DOHH2 (cell line): Measurements from ENCODE around the gene SH3RF3.

Source experiments
- H3F3A ChIP-seq: fragments of 200-600 bp; sonication (generic), shearing (Covaris generic); 2 replicates; pipeline ENCODE4 v1.6.0; 2016; ENCODE audit warnings: antibody characterized with exemption, mild to moderate bottlenecking; ENCODE audit not compliant: control insufficient read depth, insufficient read depth
- H3K27ac ChIP-seq: fragments of 200-600 bp; sonication (generic); 2 replicates; pipeline ENCODE4 v1.5.1; 2014; ENCODE audit warnings: low read depth, mild to moderate bottlenecking, low read length, moderate library complexity
- H3K27me3 ChIP-seq: fragments of 200-600 bp; sonication (generic); 2 replicates; pipeline ENCODE4 v1.6.1; 2014; ENCODE audit warnings: mild to moderate bottlenecking, low read length, mixed read lengths; ENCODE audit not compliant: control insufficient read depth
- H3K36me3 ChIP-seq: fragments of 200-600 bp; sonication (generic); 2 replicates; pipeline ENCODE4 v1.6.1; 2014; ENCODE audit warnings: mild to moderate bottlenecking, low read length, moderate library complexity, mixed read lengths; ENCODE audit not compliant: control insufficient read depth
- H3K4me1 ChIP-seq: fragments of 200-600 bp; sonication (generic); 2 replicates; pipeline ENCODE4 v1.6.1; 2014; ENCODE audit warnings: mild to moderate bottlenecking, low read length, mixed read lengths; ENCODE audit not compliant: control insufficient read depth
- H3K4me2 ChIP-seq: fragments of 200-600 bp; sonication (generic); 2 replicates; pipeline ENCODE4 v1.6.0; 2014; ENCODE audit warnings: mild to moderate bottlenecking, low read length, moderate library complexity
- H3K4me3 ChIP-seq: fragments of 200-600 bp; sonication (generic); 2 replicates; pipeline ENCODE4 v1.5.1; 2014; ENCODE audit warnings: mild to moderate bottlenecking, low read length, mixed read lengths
- H3K79me2 ChIP-seq: fragments of 200-600 bp; sonication (generic); 2 replicates; pipeline ENCODE4 v1.6.1; 2014; ENCODE audit warnings: mild to moderate bottlenecking, low read length, mixed read lengths; ENCODE audit not compliant: control insufficient read depth
- H3K9me2 ChIP-seq: fragments of 200-600 bp; sonication (generic); replicated peaks from 2 replicates; pipeline ENCODE4 v1.6.1; 2014; ENCODE audit warnings: mild to moderate bottlenecking, low read length, mixed read lengths; ENCODE audit not compliant: control insufficient read depth
- H3K9me3 ChIP-seq: fragments of 200-600 bp; sonication (generic); 2 replicates; pipeline ENCODE4 v1.6.1; 2014; ENCODE audit warnings: antibody characterized with exemption, low read length, mixed read lengths; ENCODE audit not compliant: control insufficient read depth, insufficient read depth
- H4K20me1 ChIP-seq: fragments of 200-600 bp; sonication (generic); 2 replicates; pipeline ENCODE4 v1.6.0; 2014; ENCODE audit warnings: low read depth, mild to moderate bottlenecking, antibody characterized with exemption, low read length, moderate library complexity; ENCODE audit not compliant: control insufficient read depth, insufficient read depth
- CTCF ChIP-seq: fragments of 200-600 bp; sonication (generic); IDR thresholded peaks from one replicate; pipeline ENCODE4 v1.5.1; 2014; ENCODE audit warnings: antibody characterized with exemption, mild to moderate bottlenecking, low read depth, low read length; ENCODE audit not compliant: poor library complexity, severe bottlenecking
- EZH2phosphoT487 ChIP-seq: fragments of 200-600 bp; sonication (generic); IDR thresholded peaks from 2 replicates; pipeline ENCODE4 v1.6.1; 2017; ENCODE audit warnings: borderline replicate concordance, mild to moderate bottlenecking, antibody characterized with exemption, low read length, moderate library complexity, mixed read lengths

SH3RF3 gene

GRCh38 chr2:109503191-109503590 is 374.2 kb downstream of the SH3RF3 start:
- no peaks in the 10 kb centered on the region for H3K4me1 ChIP-seq
- TF ChIP-seq CTCF: no peak
- TF ChIP-seq EZH2phosphoT487: no peak
- no peaks in the 10 kb centered on the region for H3K27me3 ChIP-seq
- H3K4me2 ChIP-seq: no peak overlapping the region
- H3K9me3 ChIP-seq: no peaks in the 10 kb centered on the region
- H3F3A ChIP-seq: no peaks in the 10 kb centered on the region
- H3K36me3 ChIP-seq: no peaks in the 10 kb centered on the region
- H3K79me2 ChIP-seq: no peaks in the 10 kb centered on the region
- no peak overlapping the region for H3K4me3 ChIP-seq
- no peaks in the 10 kb centered on the region for H3K9me2 ChIP-seq
- no peaks in the 10 kb centered on the region for H4K20me1 ChIP-seq
- no peak overlapping the region for H3K27ac ChIP-seq

GRCh38 chr2:109507217-109507616 is 378.2 kb downstream of the SH3RF3 start:
- Histone ChIP-seq H3K4me2 (no peak overlapping the region), H3K79me2 (no peaks in the 10 kb centered on the region), H3K9me3 (no peaks in the 10 kb centered on the region), H3K4me3 (no peak overlapping the region), H3K27me3 (no peaks in the 10 kb centered on the region), H4K20me1 (no peaks in the 10 kb centered on the region), H3K9me2 (no peaks in the 10 kb centered on the region), H3K4me1 (no peaks in the 10 kb centered on the region), H3K36me3 (no peaks in the 10 kb centered on the region), H3F3A (no peaks in the 10 kb centered on the region), H3K27ac (no peak overlapping the region)
- TF ChIP-seq EZH2phosphoT487 (no peak), CTCF (no peak)

GRCh38 chr2:109507828-109508227 is 378.8 kb downstream of the SH3RF3 start:
- Histone ChIP-seq H3F3A (no peaks in the 10 kb centered on the region), H3K27ac (no peak overlapping the region)
- TF ChIP-seq CTCF: no peak
- no peak for TF ChIP-seq EZH2phosphoT487

GRCh38 chr2:109508556-109508955 is 379.6 kb downstream of the SH3RF3 start:
- Histone ChIP-seq H3K4me1 (no peaks in the 10 kb centered on the region), H3K9me2 (no peaks in the 10 kb centered on the region), H3K9me3 (no peaks in the 10 kb centered on the region), H3F3A (no peaks in the 10 kb centered on the region), H3K36me3 (no peaks in the 10 kb centered on the region), H3K4me2 (no peak overlapping the region), H3K4me3 (no peak overlapping the region), H4K20me1 (no peaks in the 10 kb centered on the region), H3K27me3 (no peaks in the 10 kb centered on the region; the same call in 1 of the 2 replicates), H3K27ac (no peak overlapping the region), H3K79me2 (no peaks in the 10 kb centered on the region)
- TF ChIP-seq CTCF (no peak), EZH2phosphoT487 (no peak)

More at GRCh38 chr2:109507828-109508227, 378.8 kb downstream of the SH3RF3 start:
- H3K4me3 ChIP-seq: no peak overlapping the region
- no peaks in the 10 kb centered on the region for H3K4me1 ChIP-seq
- H3K9me2 ChIP-seq: no peaks in the 10 kb centered on the region
- H3K4me2 ChIP-seq: no peak overlapping the region
- H3K9me3 ChIP-seq: no peaks in the 10 kb centered on the region
- no peaks in the 10 kb centered on the region for H3K36me3 ChIP-seq
- H3K27me3 ChIP-seq: no peaks in the 10 kb centered on the region
- H4K20me1 ChIP-seq: no peaks in the 10 kb centered on the region
- no peaks in the 10 kb centered on the region for H3K79me2 ChIP-seq
